Neural cell (in vitro differentiated cells): Measurements from ENCODE around the gene KLF16.
"Not testable (repeated sequence)": the region's sequence is repeated elsewhere in the genome, so short reads cannot be mapped to it uniquely, and the experiment has no call there.

ENCODE experiments used
- EP300 ChIP-seq: fragments of 450-650 bp; conservative IDR thresholded peaks from 2 replicates; pipeline ENCODE4 v1.6.1; 2014; ENCODE audit warnings: antibody characterized with exemption, mild to moderate bottlenecking, moderate library complexity; ENCODE audit not compliant: poor library complexity, severe bottlenecking
- EZH2 ChIP-seq: fragments of 200-600, 300-800 bp; shearing (Covaris generic), sonication (generic); IDR thresholded peaks from 2 replicates; pipeline ENCODE4 v1.6.1; 2014; ENCODE audit warnings: antibody characterized with exemption, low read length, borderline replicate concordance, mild to moderate bottlenecking; ENCODE audit not compliant: insufficient read depth, poor library complexity, severe bottlenecking
- RAD21 ChIP-seq: fragments of 450-650 bp; conservative IDR thresholded peaks from 2 replicates; pipeline ENCODE4 v1.6.1; 2014; ENCODE audit warnings: antibody characterized with exemption, mild to moderate bottlenecking, moderate library complexity
- TF ChIP-seq, protein P1 (sequence below): fragments of 450-650 bp; IDR thresholded peaks from 2 replicates; pipeline ENCODE4 v1.5.1; 2014; ENCODE audit warnings: antibody characterized with exemption, mild to moderate bottlenecking, moderate library complexity; ENCODE audit not compliant: poor library complexity, severe bottlenecking

DNA sequence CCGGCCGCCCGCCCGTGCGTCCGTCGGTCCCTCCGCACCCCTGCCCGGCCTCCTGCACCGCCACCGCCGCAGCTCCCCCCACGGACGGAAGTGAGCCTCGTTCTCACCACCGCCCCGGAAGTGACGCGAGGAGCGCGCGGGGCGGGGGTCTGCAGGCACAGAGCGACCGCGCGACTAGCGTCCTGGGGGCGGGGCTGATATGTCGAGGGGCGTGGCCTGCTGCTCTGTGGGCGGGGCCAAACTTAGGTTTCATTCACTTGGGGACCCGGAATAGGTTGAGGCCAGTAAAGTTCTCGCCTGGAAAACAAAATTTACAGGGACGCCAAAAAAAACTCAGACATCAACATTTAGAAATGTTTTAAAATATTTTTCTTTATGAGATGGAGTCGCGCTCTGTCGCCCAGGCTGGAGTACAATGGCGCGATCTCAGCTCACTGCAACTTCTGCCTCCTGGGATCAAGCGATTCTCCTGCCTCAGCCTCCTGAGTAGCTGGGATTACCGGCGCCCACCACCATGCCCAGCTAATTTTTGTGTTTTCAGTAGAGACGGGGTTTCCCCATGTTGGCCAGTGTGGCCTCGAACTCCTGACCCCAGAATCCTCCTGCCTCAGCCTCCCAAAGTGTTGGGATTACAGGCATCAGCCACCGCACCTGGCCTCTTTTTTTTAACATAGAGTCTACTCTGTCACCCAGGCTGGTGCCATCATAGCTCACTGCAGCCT, 22.2 kb upstream of the KLF16 start, which contains the start of gene ABHD17A:
- not testable (repeated sequence) for TF ChIP-seq RAD21, EZH2, EP300
- TF ChIP-seq, protein P1, sequence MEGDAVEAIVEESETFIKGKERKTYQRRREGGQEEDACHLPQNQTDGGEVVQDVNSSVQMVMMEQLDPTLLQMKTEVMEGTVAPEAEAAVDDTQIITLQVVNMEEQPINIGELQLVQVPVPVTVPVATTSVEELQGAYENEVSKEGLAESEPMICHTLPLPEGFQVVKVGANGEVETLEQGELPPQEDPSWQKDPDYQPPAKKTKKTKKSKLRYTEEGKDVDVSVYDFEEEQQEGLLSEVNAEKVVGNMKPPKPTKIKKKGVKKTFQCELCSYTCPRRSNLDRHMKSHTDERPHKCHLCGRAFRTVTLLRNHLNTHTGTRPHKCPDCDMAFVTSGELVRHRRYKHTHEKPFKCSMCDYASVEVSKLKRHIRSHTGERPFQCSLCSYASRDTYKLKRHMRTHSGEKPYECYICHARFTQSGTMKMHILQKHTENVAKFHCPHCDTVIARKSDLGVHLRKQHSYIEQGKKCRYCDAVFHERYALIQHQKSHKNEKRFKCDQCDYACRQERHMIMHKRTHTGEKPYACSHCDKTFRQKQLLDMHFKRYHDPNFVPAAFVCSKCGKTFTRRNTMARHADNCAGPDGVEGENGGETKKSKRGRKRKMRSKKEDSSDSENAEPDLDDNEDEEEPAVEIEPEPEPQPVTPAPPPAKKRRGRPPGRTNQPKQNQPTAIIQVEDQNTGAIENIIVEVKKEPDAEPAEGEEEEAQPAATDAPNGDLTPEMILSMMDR: not testable (repeated sequence)
